ENCODE data around the gene RERE. TPM values are rescaled to one million over a fixed set of nuclear protein-coding genes. Genes with fewer than 3 reads are reported as not detected.
A peak's percentile ranks its signal among the peaks of the same experiment; 100 is the strongest.
"Not testable (repeated sequence)": the region's sequence is repeated elsewhere in the genome, so short reads cannot be mapped to it uniquely, and the experiment has no call there.

The RERE gene
- total RNA-seq, 2 experiments from 2014 or later, result 96.6 to 101 TPM

DNA sequence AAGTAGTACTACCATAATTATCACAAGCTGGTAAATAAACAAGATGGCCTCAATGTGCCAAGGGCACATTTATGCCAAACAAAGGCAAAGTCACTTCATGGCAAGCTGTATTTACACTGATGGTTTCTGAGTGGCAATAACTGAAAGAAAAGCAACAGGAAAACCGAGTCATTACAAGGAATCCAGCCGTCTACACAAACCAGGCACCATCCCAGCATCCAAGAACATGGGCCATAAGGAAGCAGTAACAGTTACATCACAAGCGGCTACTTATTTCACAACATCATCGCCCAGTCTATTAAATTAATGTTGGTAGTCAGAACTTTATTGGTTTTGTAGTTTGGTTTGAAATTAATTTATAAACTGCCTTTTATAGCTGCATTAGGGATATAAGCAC, 214.2 kb downstream of the RERE start:
- DNase-seq, result no peak
- ChIA-PET CTCF (interaction anchor here (1.1 to 2.0 kb wide), 4 partner anchors 32 to 98 kb away, joined by 3 to 10 read pairs (median 5); no protein-coding TSS in a partner anchor), POLR2A (interaction anchor here (0.9 to 1.6 kb wide), 8 partner anchors 20 to 179 kb away, joined by 3 to 5 read pairs (median 4); no protein-coding TSS in a partner anchor)
- Mint-ChIP-seq H3K4me1 (peaks cover 50% of the 10 kb centered on the region), H3K27me3 (no peaks in the 10 kb centered on the region), H3K4me3 (peak overlapping the region; percentile 22), H3K9me3 (no peaks in the 10 kb centered on the region), H3K36me3 (ENCODE audit: low read depth) (peaks cover 24% of the 10 kb centered on the region), H3K27ac (peak overlapping the region; percentile 95)

DNA sequence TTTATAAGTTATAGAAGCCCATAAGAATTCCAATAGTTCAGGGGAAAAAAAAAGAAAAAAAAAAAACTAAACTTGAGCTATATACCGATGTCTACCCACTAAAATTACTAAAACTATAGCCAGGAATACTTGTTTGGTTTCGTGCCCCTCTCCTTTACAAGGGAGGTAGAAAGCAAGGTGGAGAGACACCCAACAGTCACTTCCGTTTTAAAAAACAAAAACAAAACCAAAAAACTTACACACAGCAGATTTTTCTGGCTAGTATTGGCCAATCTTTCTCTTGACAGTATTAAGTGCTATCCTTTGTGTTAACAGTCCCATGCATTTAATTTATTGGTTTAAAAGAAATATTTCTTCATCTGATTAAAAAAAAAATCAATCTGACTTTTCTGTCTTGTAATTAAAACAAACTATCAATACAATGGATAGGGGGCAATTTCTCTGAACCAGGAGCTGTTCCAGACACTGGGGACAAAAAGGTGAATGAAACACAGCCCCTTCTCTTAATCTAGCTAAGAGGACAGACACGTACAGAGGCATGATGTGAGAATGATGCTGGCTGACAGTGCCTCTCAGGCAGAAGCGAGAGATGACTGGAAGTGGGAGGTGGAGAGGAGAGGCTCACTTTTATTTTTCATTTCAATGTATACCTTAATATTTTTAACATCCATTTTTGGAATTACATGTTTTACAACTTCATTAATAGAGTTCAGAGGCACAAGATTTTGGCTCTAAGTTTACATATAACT, 214.8 kb downstream of the RERE start:
- H3K9me3 Mint-ChIP-seq, result no peaks in the 10 kb centered on the region
- H3K27ac Mint-ChIP-seq, result peak overlapping the region; percentile 95
- DNase-seq, result peak; percentile 40
- peaks cover 51% of the 10 kb centered on the region for H3K4me1 Mint-ChIP-seq
- ChIA-PET CTCF (interaction anchor here (1.0 to 2.0 kb wide), 5 partner anchors 31 to 99 kb away, joined by 3 to 10 read pairs (median 4); no protein-coding TSS in a partner anchor), POLR2A (interaction anchor here (0.9 to 1.6 kb wide), 6 partner anchors 21 to 110 kb away, joined by 3 to 5 read pairs (median 4); no protein-coding TSS in a partner anchor)
- peak overlapping the region; percentile 31 for H3K4me3 Mint-ChIP-seq
- peaks cover 24% of the 10 kb centered on the region for H3K36me3 Mint-ChIP-seq (ENCODE audit: low read depth)
- H3K27me3 Mint-ChIP-seq, result no peaks in the 10 kb centered on the region

DNA sequence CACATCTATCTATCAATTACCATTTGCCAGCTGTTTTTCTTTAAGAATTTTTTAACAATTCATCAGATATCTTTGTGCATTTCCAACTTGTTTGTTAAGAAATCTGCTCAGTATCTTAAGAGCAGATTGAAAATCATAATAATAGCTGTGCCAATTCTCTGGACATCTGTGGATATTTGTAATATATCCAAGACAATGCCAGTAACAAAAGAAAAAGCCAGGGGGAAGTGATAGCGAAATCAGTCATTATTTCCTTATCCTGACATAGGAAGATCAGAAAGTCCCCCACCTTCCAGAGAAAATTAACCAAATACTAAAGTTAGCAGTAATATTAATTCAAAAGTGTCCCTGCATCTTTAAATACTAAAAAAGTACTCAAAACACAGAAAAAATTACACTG, 217.1 kb downstream of the RERE start:
- Mint-ChIP-seq H3K4me1 (peaks cover 60% of the 10 kb centered on the region), H3K4me3 (no peak overlapping the region), H3K27me3 (no peaks in the 10 kb centered on the region), H3K27ac (no peak overlapping the region), H3K9me3 (no peaks in the 10 kb centered on the region), H3K36me3 (ENCODE audit: low read depth) (peaks cover 22% of the 10 kb centered on the region)
- no peak for DNase-seq
- CTCF ChIA-PET, result no interaction called here
- POLR2A ChIA-PET, result no interaction called here

DNA sequence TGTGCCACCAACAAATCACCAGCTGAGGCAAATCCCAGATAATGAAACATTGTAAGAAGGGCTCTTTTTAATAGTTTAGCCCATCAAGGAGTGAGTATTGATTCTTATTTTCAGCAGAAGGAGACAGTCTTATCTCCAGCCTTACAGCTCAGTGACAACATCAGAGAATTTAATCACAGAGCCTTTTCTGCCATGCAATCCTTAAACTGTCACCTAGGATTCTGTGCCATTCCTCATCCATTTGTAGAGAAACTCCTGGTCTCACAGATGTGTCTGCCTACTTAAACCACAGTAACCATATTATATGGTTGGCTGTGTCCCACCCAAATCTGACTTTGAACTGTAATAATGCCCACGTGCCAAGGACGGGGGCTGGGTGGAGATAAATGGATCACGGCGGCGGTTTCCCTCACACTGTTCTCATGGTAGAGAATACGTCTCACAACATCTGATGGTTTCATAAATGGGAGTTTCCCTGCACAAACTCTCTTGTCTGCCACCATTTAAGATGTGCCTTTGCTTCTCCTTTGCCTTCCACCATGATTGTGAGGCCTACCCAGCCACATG, 217.7 kb downstream of the RERE start:
- H3K27me3 Mint-ChIP-seq, result no peaks in the 10 kb centered on the region
- no peaks in the 10 kb centered on the region for H3K9me3 Mint-ChIP-seq
- no peak overlapping the region for H3K4me3 Mint-ChIP-seq
- ChIA-PET POLR2A (no interaction called here), CTCF (interaction anchor here (0.8 kb wide), 1 partner anchor 39 kb away, joined by 3 read pairs; no protein-coding TSS in a partner anchor)
- no peak for DNase-seq
- H3K4me1 Mint-ChIP-seq, result peaks cover 55% of the 10 kb centered on the region
- H3K36me3 Mint-ChIP-seq (ENCODE audit: low read depth), result peaks cover 22% of the 10 kb centered on the region
- H3K27ac Mint-ChIP-seq, result no peak overlapping the region

DNA sequence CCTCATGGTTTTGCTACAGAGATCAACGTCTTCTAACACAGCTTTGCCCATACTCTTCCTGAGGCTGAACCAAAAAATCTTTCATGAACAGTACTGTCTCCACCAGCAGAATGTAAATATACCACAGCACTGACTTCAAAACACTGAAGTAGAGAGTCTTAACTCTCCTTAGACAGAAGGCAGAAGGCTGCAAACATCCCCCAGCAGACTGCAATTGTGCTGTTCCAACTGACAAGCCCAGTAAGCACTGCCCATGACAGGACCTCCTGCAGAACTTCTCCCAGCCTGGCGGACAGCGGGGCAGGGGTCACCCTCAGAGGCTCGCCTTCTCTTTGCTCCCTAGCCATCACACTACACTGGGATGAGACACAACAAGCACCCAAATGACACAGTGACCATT, 218.7 kb downstream of the RERE start:
- peaks cover 47% of the 10 kb centered on the region for H3K4me1 Mint-ChIP-seq
- no peak overlapping the region for H3K4me3 Mint-ChIP-seq
- no peak overlapping the region for H3K27ac Mint-ChIP-seq
- no peak for DNase-seq
- no peaks in the 10 kb centered on the region for H3K27me3 Mint-ChIP-seq
- no peaks in the 10 kb centered on the region for H3K9me3 Mint-ChIP-seq
- ChIA-PET CTCF (interaction anchor here (0.8 kb wide), 1 partner anchor 38 kb away, joined by 3 read pairs; no protein-coding TSS in a partner anchor), POLR2A (no interaction called here)
- H3K36me3 Mint-ChIP-seq (ENCODE audit: low read depth), result peaks cover 25% of the 10 kb centered on the region

DNA sequence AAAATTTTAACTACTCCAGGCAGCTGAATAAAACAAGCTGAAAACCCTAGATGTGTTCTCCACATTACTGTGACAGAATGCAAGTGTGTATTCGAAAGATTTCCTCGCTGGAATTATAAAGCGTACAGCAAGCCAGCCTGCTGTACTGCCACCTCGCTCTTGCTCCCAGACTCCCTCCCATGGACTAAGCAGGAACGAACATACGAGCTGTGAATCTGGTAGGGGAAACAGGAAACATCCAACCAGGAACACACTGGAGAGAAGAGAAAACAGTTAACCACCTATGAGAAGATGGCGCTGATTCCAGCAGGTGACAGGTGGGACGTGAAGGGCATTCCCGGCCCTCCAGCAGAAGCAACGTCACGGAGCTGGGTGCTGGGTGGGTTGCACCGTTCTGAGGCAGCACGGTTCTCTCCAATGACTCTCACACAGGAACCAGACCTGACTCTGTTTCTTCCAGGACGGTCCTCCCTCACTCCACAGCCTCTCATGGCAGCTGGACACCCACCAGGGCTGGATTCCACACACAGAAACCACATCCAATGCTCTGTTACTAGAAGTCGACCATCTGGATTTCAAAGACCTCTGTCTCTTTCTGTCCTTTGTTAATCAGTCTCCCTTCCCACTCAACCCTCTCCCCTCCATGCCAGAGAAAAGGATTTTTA, 219.2 kb downstream of the RERE start:
- no peaks in the 10 kb centered on the region for H3K27me3 Mint-ChIP-seq
- H3K4me1 Mint-ChIP-seq, result peaks cover 41% of the 10 kb centered on the region
- no peak overlapping the region for H3K4me3 Mint-ChIP-seq
- no peaks in the 10 kb centered on the region for H3K9me3 Mint-ChIP-seq
- POLR2A ChIA-PET, result no interaction called here
- CTCF ChIA-PET, result no interaction called here
- DNase-seq, result no peak
- peaks cover 22% of the 10 kb centered on the region for H3K36me3 Mint-ChIP-seq (ENCODE audit: low read depth)
- H3K27ac Mint-ChIP-seq, result no peak overlapping the region

DNA sequence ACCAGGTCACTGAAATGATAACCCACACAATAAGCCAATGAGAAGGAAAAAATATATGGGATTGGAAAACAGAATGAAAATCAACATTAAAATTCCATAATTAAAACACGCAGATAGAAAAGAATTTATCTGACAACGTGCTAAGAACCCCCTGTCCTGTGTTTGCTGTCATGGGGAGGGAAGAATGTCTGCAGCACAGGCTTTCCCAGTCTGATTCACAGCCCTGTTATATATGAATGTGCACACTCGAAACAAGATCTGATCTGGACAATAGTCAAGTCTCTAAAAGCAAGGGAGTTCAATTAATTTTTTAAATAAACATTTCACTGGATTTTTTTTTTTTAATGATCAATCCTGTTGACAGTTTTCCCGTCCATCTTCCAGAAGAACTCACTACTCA, 220.0 kb downstream of the RERE start:
- DNase-seq, result no peak
- ChIA-PET CTCF (interaction anchor here (1.3 kb wide), 1 partner anchor 74 kb away, joined by 3 read pairs; no protein-coding TSS in a partner anchor), POLR2A (no interaction called here)
- H3K27me3 Mint-ChIP-seq, result no peaks in the 10 kb centered on the region
- H3K36me3 Mint-ChIP-seq (ENCODE audit: low read depth), result peaks cover 17% of the 10 kb centered on the region
- H3K4me3 Mint-ChIP-seq, result no peak overlapping the region
- H3K4me1 Mint-ChIP-seq, result peaks cover 33% of the 10 kb centered on the region
- H3K9me3 Mint-ChIP-seq, result no peaks in the 10 kb centered on the region
- H3K27ac Mint-ChIP-seq, result no peak overlapping the region

DNA sequence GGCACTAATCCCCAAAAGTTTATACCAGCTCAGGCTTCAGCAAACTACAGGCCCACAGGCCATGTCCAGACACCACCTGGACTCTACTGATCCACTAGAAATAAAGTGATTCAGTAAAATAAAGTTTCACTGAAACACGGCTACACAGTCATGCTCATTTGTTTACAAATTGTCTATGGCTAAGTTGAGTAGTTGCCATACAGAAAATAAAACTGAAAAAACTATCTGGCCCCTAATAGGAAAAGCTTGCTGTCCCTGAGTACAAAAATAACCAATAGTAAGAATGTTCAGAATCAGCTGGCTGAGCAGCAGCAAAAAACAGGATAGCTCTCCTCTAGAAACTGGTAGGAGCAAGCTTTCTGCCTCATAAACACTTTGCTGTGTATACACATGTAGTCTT, 221.5 kb downstream of the RERE start:
- ChIA-PET CTCF (interaction anchor here (0.7 to 1.6 kb wide), 2 partner anchors 26 to 147 kb away, joined by 3 to 7 read pairs; no protein-coding TSS in a partner anchor), POLR2A (interaction anchor here (0.6 to 1.2 kb wide), 2 partner anchors 59 to 273 kb away, joined by 3 read pairs; no protein-coding TSS in a partner anchor)
- Mint-ChIP-seq H3K9me3 (no peaks in the 10 kb centered on the region), H3K27me3 (no peaks in the 10 kb centered on the region), H3K27ac (no peak overlapping the region), H3K4me3 (no peak overlapping the region), H3K36me3 (ENCODE audit: low read depth) (peaks cover 17% of the 10 kb centered on the region), H3K4me1 (peaks cover 34% of the 10 kb centered on the region)
- DNase-seq, result no peak

DNA sequence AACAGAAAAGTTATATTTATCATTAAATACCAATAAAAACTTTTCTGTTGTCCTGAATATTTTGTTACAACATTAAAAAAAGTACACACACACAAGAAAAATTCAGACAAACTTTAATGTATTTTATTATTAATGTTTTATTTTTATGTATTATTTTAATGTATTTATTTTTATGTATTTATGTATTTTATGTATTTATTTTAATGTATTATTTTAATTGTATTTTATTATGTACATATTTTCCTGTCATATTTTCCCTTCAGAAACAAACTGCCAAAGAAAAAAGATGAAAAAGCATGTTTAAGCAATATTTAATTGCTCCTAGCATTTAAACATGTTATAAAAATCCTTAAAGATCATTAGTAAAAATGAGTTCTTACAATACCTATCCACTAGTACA, 222.1 kb downstream of the RERE start:
- peaks cover 19% of the 10 kb centered on the region for H3K36me3 Mint-ChIP-seq (ENCODE audit: low read depth)
- peaks cover 38% of the 10 kb centered on the region for H3K4me1 Mint-ChIP-seq
- H3K27ac Mint-ChIP-seq, result no peak overlapping the region
- ChIA-PET CTCF (interaction anchor here (1.6 kb wide), 1 partner anchor 26 kb away, joined by 7 read pairs; no protein-coding TSS in a partner anchor), POLR2A (interaction anchor here (1.2 kb wide), 1 partner anchor 274 kb away, joined by 3 read pairs; no protein-coding TSS in a partner anchor)
- H3K9me3 Mint-ChIP-seq, result no peaks in the 10 kb centered on the region
- H3K27me3 Mint-ChIP-seq, result no peaks in the 10 kb centered on the region
- DNase-seq, result no peak
- no peak overlapping the region for H3K4me3 Mint-ChIP-seq

DNA sequence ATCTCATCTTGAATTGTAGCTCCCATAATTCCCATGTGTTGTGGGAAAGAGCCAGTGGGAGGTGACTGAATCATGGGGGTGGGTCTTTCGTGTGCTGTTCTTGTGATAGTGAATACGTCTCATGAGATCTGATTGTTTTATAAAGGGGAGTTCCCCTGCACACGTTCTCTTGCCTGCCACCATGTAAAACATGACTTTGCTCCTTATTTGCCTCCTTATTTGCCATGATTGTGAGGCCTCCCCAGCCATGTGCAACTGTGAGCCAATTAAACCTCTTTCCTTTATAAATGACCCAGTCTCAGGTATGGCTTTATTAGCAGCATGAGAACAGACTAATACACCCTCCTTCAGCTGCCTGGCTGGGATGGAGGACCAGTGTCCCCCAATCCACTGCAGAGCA, 224.1 kb downstream of the RERE start:
- POLR2A ChIA-PET, DNase-seq, H3K4me3 Mint-ChIP-seq, H3K9me3 Mint-ChIP-seq, H3K27ac Mint-ChIP-seq, CTCF ChIA-PET, H3K27me3 Mint-ChIP-seq: not testable (repeated sequence)
- H3K4me1 Mint-ChIP-seq, result peaks cover 41% of the 10 kb centered on the region
- H3K36me3 Mint-ChIP-seq (ENCODE audit: low read depth), result peaks cover 27% of the 10 kb centered on the region

DNA sequence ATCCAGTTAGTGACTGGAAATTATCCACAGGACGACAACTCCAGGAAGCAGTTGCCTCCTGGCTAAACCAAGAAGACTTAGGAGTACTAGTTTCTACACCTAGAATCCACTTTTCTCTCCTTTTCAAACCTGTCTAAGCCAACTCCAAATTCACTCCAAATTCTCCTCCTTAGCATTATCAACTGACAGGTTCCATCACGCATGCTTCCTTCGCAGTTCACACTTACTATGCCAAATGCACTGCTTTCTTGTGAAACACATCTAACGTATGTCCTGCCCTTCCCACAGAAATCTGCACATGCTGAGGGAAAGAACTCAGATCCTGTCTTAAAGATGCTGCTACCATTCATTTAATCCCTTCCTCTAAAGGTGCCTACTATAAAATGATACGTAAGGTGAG, 225.9 kb downstream of the RERE start:
- Mint-ChIP-seq H3K4me3 (no peak overlapping the region), H3K27me3 (no peaks in the 10 kb centered on the region), H3K9me3 (no peaks in the 10 kb centered on the region), H3K4me1 (peaks cover 40% of the 10 kb centered on the region), H3K27ac (no peak overlapping the region), H3K36me3 (ENCODE audit: low read depth) (peaks cover 27% of the 10 kb centered on the region)
- POLR2A ChIA-PET, result no interaction called here
- CTCF ChIA-PET, result no interaction called here
- DNase-seq, result no peak

DNA sequence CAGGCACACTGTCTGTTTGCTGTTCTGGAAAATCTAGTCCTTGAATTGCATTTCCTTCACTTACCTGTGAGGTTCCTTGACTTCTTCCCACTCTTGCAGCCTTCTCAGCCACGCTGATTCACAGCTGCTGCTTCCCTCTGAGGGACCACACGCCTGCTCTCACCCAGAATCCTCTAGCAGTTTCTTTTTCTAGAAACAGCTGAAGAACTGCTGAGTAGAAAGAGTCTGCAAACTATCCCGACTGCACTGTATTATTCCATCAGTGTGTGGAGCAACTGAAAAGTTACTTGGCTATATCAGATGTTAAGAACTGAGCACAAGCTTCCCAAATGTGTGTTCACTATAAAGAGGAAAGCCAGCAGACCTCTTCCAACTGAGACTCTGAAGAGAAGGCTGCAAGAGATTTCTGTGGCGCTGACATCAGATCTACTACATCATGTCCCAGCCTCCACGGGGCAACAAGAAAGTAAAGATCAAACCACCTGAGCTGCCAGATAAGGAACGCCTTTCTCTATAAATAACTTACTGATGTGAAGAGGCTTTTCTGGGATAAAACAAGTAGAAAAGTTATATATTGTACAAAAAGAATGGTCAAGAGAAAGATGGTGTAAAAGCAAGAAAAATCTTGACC, 226.6 kb downstream of the RERE start:
- Mint-ChIP-seq H3K27ac (peak overlapping the region; percentile 15), H3K27me3 (no peaks in the 10 kb centered on the region), H3K36me3 (ENCODE audit: low read depth) (peaks cover 27% of the 10 kb centered on the region), H3K4me1 (peaks cover 33% of the 10 kb centered on the region), H3K4me3 (no peak overlapping the region), H3K9me3 (no peaks in the 10 kb centered on the region)
- ChIA-PET POLR2A (no interaction called here), CTCF (no interaction called here)
- DNase-seq, result no peak

DNA sequence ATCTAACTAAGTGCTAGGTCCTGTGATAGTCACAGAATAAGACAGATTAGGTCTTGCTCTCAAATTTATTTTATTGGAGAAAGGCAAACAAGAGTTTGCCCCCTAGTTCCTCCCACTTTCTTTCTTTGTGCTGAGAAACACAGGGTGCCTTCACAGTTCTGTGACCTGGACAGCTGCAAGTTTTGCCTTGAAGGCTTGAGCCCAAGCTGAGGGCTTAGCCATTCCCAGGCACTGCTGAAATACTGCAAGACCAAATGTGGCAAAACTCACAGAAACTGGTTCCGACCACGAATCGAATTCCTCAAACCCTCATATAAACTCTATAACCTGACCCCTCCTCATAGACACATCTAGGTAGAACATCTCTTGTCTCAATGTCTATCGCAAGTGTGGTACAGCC, 227.9 kb downstream of the RERE start:
- POLR2A ChIA-PET, result no interaction called here
- Mint-ChIP-seq H3K27ac (no peak overlapping the region), H3K27me3 (no peaks in the 10 kb centered on the region), H3K4me1 (peaks cover 33% of the 10 kb centered on the region), H3K4me3 (no peak overlapping the region), H3K36me3 (ENCODE audit: low read depth) (peaks cover 27% of the 10 kb centered on the region), H3K9me3 (no peaks in the 10 kb centered on the region)
- no peak for DNase-seq
- CTCF ChIA-PET, result interaction anchor here (0.9 kb wide), 1 partner anchor 259 kb away, joined by 3 read pairs; no protein-coding TSS in a partner anchor

All from activated CD4-positive, alpha-beta memory T cell treated with anti-CD3 and anti-CD28 coated beads, Interleukin-2, amount 10 ng/mL, durations not matched to agents 7 days and 5 days (primary cell).